HG03280 (cell line): ENCODE measurements around the gene PCSK7.

ENCODE experiments used
- ATAC-seq: cut with Tn5 transposase; IDR thresholded peaks from one replicate; pipeline ENCODE4 v1.9.1; 2021; ENCODE audit warnings: mild to moderate bottlenecking, moderate library complexity; ENCODE audit not compliant: unreplicated experiment

PCSK7 gene

GRCh38 chr11:117199916-117200812, 31.7 kb downstream of the PCSK7 start:
- no peak for ATAC-seq

GRCh38 chr11:117199053-117199915, 32.6 kb downstream of the PCSK7 start, which contains the start of gene TAGLN:
Gene TAGLN (plus strand): TSS chr11:117199370. CDS start chr11:117203014, 3,644 bp downstream.
- ATAC-seq: no peak

GRCh38 chr11:117198613-117199012, 33.3 kb downstream of the PCSK7 start:
- ATAC-seq: no peak

- ATAC-seq: no peak
Observed at GRCh38 chr11:117197516-117198456, 34.1 kb downstream of the PCSK7 start.

- no peak for ATAC-seq
Observed at GRCh38 chr11:117197006-117197405, 34.9 kb downstream of the PCSK7 start.

GRCh38 chr11:117195761-117196160, 36.1 kb downstream of the PCSK7 start:
- no peak for ATAC-seq

GRCh38 chr11:117195258-117195657, 36.6 kb downstream of the PCSK7 start:
- ATAC-seq: no peak

GRCh38 chr11:117194267-117194666, 37.6 kb downstream of the PCSK7 start:
- no peak for ATAC-seq

- no peak for ATAC-seq
Observed at GRCh38 chr11:117193130-117194020, 38.5 kb downstream of the PCSK7 start.

GRCh38 chr11:117192401-117192875, 39.4 kb downstream of the PCSK7 start:
- no peak for ATAC-seq

GRCh38 chr11:117191680-117192400, 40.0 kb downstream of the PCSK7 start:
- no peak for ATAC-seq

- no peak for ATAC-seq
Observed at GRCh38 chr11:117189941-117190544, 41.8 kb downstream of the PCSK7 start.

GRCh38 chr11:117189191-117189940, 42.5 kb downstream of the PCSK7 start:
- ATAC-seq: no peak

- no peak for ATAC-seq
Observed at GRCh38 chr11:117188620-117189081, 43.2 kb downstream of the PCSK7 start.

GRCh38 chr11:117187799-117188481, 43.9 kb downstream of the PCSK7 start:
- no peak for ATAC-seq

GRCh38 chr11:117187428-117187798, 44.5 kb downstream of the PCSK7 start:
- no peak for ATAC-seq

GRCh38 chr11:117187007-117187406, 44.9 kb downstream of the PCSK7 start:
- ATAC-seq: no peak
